Upper lobe of right lung (tissue), 1 donor: Measurements from ENCODE around the gene PKN2. TPM values are rescaled to one million over a fixed set of nuclear protein-coding genes. Genes with fewer than 3 reads are reported as not detected.
"Not testable (repeated sequence)": the region's sequence is repeated elsewhere in the genome, so short reads cannot be mapped to it uniquely, and the experiment has no call there.

Experiments used
- ATAC-seq: fragments of 200-7000 bp; cut with Tn5 transposase; one replicate; pipeline ENCODE4 v1.9.1; 2020; ENCODE audit warnings: mild to moderate bottlenecking, moderate library complexity
- DNase-seq: peaks from one replicate; pipeline ENCODE4 v3.0.0-alpha.2; 2020
- H3K27ac ChIP-seq: fragments of 200-600 bp; one replicate; pipeline ENCODE4 v1.8.0; 2022
- H3K27me3 ChIP-seq: fragments of 200-600 bp; one replicate; pipeline ENCODE4 v1.8.0; 2022; ENCODE audit warnings: mild to moderate bottlenecking
- H3K36me3 ChIP-seq: fragments of 200-600 bp; one replicate; pipeline ENCODE4 v1.8.0; 2022
- H3K4me1 ChIP-seq: fragments of 200-600 bp; one replicate; pipeline ENCODE4 v1.8.0; 2022
- H3K4me3 ChIP-seq: fragments of 200-600 bp; one replicate; pipeline ENCODE4 v1.8.0; 2022; ENCODE audit warnings: mild to moderate bottlenecking
- H3K9me3 ChIP-seq: fragments of 200-600 bp; one replicate; pipeline ENCODE4 v1.8.0; 2022
- intact Hi-C: fragments of 100-400 bp; cut with DNase I; formaldehyde crosslinking; loops from one replicate; pipeline ENCODE4 v1.11.0; 2022
- total RNA-seq: library from RNA; stranded (reverse); fragmentation: NEBNext Ultra II Directional; extraction: Animal tissue kit (Norgen Biotek cat#: 25700); gene quantifications from one replicate; pipeline ENCODE4 v1.2.1, GENCODE V29; 2021
- TF ChIP-seq, protein P1 (sequence below): fragments of 200-600 bp; IDR thresholded peaks from one replicate; pipeline ENCODE4 v1.8.0; 2022; ENCODE audit warnings: antibody characterized with exemption
- donor health status: DM: no; HTN: yes; CAD: no; lungs with severe emphysema.

PKN2 gene
- total RNA-seq, 1 donor from 2014 or later, result 45.8 TPM

DNA sequence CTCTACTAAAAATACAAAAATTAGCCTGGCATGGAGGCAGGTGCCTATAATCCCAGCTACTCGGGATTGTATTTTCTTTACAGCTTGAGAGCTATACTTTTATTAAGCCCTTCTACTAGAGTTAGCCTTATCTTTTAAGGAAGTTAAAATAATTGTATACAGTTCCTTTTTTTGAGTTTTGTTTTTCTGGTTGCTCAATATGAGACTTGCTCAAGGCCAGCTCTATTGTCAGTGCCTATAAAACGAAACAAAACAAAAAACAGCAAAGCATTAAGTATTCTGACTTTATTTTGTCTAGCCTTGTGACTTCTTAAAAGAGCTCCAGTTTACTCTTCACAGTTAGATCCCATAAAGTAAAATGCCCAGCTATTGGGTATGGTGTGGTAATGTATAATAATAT lies 17.2 kb downstream of the PKN2 start:
- intact Hi-C loops, result no loop called here
- peak overlapping the region; percentile 79 for H3K27ac ChIP-seq
- TF ChIP-seq, protein P1, sequence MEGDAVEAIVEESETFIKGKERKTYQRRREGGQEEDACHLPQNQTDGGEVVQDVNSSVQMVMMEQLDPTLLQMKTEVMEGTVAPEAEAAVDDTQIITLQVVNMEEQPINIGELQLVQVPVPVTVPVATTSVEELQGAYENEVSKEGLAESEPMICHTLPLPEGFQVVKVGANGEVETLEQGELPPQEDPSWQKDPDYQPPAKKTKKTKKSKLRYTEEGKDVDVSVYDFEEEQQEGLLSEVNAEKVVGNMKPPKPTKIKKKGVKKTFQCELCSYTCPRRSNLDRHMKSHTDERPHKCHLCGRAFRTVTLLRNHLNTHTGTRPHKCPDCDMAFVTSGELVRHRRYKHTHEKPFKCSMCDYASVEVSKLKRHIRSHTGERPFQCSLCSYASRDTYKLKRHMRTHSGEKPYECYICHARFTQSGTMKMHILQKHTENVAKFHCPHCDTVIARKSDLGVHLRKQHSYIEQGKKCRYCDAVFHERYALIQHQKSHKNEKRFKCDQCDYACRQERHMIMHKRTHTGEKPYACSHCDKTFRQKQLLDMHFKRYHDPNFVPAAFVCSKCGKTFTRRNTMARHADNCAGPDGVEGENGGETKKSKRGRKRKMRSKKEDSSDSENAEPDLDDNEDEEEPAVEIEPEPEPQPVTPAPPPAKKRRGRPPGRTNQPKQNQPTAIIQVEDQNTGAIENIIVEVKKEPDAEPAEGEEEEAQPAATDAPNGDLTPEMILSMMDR, result no peak
- H3K36me3 ChIP-seq, result no peaks in the 10 kb centered on the region
- peaks cover 34% of the 10 kb centered on the region for H3K4me1 ChIP-seq
- ATAC-seq (peak; percentile 85), DNase-seq (no peak)
- H3K4me3 ChIP-seq, result no peak overlapping the region
- H3K27me3 ChIP-seq, result no peaks in the 10 kb centered on the region
- no peaks in the 10 kb centered on the region for H3K9me3 ChIP-seq

DNA sequence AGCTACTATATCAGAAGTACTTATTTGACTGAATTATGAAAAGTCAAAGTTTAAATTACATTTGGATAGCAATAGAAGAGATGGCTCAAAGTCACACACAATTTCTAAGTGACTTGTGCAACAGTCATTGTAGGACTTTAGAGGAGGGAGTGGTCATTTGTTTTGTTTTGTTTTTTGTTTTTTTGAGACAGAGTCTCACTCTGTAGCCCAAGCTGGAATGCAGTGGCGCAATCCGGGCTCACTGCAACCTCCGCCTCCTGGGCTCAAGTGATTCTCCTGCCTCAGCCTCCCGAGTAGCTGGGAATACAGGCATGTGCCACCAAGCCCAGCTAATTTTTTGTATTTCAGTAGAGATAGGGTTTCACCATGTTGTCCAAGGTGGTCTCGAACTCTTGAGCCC lies 17.7 kb downstream of the PKN2 start:
- H3K4me3 ChIP-seq, intact Hi-C loops, H3K27me3 ChIP-seq, H3K36me3 ChIP-seq, H3K9me3 ChIP-seq: not testable (repeated sequence)
- DNase-seq (peak; percentile 72), ATAC-seq (peak; percentile 59)
- Histone ChIP-seq H3K4me1 (peaks cover 31% of the 10 kb centered on the region), H3K27ac (peak overlapping the region; percentile 79)

DNA sequence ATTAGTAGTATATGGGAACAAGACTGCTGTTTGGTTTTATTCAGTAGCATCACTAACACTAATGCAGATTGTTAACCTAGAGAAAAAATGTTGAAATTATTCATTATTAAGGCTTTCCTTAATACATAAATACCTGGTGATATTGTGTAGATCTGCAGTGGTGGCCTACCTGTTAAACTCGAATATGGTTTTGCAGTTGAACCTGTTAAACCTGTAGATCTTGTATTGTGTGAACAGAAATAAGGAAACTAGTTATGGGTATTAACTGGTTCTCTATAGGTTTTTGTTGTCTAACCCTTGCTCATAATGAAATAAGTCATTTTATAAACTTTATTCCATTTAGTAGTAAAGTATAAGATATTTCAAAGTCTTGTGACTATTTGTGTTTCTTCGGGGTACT lies 23.9 kb downstream of the PKN2 start:
- H3K36me3 ChIP-seq, result peaks cover 8% of the 10 kb centered on the region
- H3K4me3 ChIP-seq, result no peak overlapping the region
- DNase-seq (no peak), ATAC-seq (no peak)
- H3K27ac ChIP-seq, result no peak overlapping the region
- no peaks in the 10 kb centered on the region for H3K27me3 ChIP-seq
- no peaks in the 10 kb centered on the region for H3K9me3 ChIP-seq
- peaks cover 3% of the 10 kb centered on the region for H3K4me1 ChIP-seq
- intact Hi-C loops, result no loop called here
- TF ChIP-seq, protein P1, result no peak

DNA sequence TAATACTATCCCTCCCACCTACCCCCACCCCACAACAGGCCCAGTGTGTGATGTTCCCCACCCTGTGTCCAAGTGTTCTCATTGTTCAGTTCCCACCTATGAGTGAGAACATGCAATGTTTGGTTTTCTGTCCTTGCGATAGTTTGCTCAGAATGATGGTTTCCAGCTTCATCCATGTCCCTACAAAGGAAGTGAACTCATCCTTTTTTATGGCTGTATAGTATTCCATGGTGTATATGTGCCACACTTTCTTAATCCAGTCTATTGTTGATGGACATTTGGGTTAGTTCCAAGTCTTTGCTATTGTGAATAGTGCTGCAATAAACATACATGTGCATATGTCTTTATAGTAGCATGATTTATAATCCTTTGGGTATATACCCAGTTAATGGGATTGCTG lies 28.8 kb downstream of the PKN2 start:
- H3K4me3 ChIP-seq, H3K27ac ChIP-seq, intact Hi-C loops, H3K4me1 ChIP-seq, H3K27me3 ChIP-seq, H3K9me3 ChIP-seq, H3K36me3 ChIP-seq, DNase-seq, ATAC-seq: not testable (repeated sequence)

DNA sequence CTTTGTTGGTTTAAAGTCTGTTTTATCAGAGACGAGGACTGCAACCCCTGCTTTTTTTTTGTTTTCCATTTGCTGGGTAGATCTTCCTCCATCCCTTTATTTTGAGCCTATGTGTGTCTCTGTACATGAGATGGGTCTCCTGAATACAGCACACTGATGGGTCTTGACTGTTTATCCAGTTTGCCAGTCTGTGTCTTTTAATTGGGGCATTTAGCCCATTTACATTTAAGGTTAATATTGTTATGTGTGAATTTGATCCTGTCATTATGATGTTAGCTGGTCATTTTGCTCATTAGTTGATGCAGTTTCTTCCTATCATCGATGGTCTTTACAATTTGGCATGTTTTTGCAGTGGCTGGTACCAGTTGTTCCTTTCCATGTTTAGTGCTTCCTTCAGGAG lies 32.5 kb downstream of the PKN2 start:
- H3K36me3 ChIP-seq, ATAC-seq, H3K4me3 ChIP-seq, DNase-seq, H3K9me3 ChIP-seq, H3K4me1 ChIP-seq, intact Hi-C loops, H3K27me3 ChIP-seq, H3K27ac ChIP-seq: not testable (repeated sequence)

DNA sequence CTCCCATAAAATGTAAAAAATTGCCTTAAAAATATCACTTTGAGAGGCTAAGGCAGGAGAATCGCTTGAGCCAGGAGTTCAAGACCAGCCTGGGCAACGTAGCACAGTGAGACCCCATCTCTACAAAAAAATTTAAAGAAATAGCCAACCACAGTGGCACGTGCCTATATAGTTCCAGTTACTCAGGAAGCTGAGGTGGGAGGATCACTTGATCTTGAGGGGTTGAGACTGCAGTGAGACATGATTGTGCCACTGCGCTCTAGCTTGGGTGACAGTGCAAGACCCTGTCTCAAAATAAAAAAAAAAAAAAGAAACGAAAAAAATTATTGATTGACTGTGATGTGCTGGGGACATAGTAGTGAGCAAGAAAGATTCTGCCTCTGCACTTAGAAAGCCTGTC lies 38.4 kb downstream of the PKN2 start:
- intact Hi-C loops, result no loop called here
- H3K4me3 ChIP-seq, result no peak overlapping the region
- TF ChIP-seq, protein P1, result no peak
- H3K27me3 ChIP-seq, result no peaks in the 10 kb centered on the region
- H3K9me3 ChIP-seq, result no peaks in the 10 kb centered on the region
- H3K36me3 ChIP-seq, result no peaks in the 10 kb centered on the region
- no peaks in the 10 kb centered on the region for H3K4me1 ChIP-seq
- ATAC-seq (no peak), DNase-seq (no peak)
- no peak overlapping the region for H3K27ac ChIP-seq

DNA sequence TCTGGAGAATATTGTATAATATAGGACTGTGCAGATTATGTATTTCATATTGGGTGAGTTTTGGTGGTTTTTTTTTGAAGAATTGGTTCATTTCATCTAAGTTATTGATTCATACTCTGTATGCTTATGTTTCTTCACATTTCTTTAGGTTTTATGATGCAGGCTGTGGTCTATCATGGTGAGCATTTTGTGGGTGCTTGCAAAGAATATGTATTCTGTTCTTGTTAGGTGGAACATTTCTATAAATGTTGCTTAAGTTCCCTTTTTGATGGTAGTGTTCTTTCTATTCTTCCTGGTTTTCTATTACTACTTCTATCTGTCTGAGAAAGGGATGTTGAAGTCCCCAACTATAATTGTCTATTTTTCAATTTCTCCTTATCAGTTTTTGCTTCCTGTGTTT lies 42.6 kb downstream of the PKN2 start:
- H3K36me3 ChIP-seq, result peaks cover 4% of the 10 kb centered on the region
- no peaks in the 10 kb centered on the region for H3K9me3 ChIP-seq
- intact Hi-C loops, result no loop called here
- no peak overlapping the region for H3K4me3 ChIP-seq
- no peak overlapping the region for H3K27ac ChIP-seq
- TF ChIP-seq, protein P1, result no peak
- H3K27me3 ChIP-seq, result no peaks in the 10 kb centered on the region
- no peak for DNase-seq
- peaks cover 9% of the 10 kb centered on the region for H3K4me1 ChIP-seq
- ATAC-seq, result no peak
